GM19452 (cell line): ENCODE measurements around the gene ROMO1.
"Not testable (repeated sequence)": the region's sequence is repeated elsewhere in the genome, so short reads cannot be mapped to it uniquely, and the experiment has no call there.

Experiments used
- ATAC-seq: cut with Tn5 transposase; IDR thresholded peaks from one replicate; pipeline ENCODE4 v1.9.1; 2021; ENCODE audit not compliant: unreplicated experiment

The ROMO1 gene

DNA sequence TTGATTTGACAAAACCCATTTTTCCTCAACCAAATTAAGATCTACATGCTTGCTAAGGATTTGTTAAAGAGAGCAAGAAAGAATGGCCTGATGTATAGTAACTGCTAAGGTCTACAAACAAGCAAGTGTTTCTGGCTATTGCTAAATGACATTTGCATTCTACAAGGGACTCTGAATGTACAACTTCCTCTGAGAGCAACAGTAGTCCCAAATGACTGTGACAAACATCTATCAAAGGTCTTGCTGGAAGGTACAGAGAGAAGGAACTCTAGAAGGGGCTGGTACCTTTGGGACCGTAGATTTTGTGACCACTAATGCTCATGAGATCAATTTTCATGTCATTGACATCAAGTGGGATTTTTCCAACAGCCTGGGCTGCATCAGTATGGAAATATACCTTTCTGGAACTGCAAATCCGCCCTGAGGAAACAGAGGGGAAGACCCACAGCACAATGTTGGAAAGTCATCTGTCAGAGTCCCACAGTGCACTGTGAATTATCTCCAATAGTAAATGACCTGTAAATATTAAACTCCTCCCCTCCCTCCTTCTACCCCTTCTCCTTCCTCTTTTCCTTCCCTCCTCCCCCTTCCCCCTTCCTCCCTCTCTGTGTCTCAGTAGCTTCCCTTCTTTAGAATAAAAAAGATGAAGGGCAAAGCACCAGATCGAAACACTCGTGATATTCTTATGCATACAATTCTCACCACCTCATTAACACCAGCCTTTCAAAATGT, 18.6 kb upstream of the ROMO1 start:
- no peak for ATAC-seq

DNA sequence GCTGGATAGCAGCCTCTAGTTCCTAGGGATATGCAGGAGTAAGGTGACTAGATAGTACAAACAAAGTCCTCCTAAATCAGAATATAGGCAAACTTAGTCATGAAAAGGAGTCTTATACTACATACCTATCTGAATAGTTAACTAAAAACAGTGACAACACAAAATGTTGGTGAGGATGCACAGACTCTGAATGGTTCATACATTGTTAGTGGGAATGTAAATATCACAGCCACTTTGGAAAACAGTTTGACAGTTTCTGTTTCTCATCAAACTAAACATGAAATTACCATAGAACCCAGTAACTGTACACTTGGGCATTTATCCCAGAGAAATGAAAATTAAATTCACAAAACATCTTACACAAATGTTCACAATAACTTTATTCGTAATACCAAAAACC, 17.2 kb upstream of the ROMO1 start:
- ATAC-seq: no peak

DNA sequence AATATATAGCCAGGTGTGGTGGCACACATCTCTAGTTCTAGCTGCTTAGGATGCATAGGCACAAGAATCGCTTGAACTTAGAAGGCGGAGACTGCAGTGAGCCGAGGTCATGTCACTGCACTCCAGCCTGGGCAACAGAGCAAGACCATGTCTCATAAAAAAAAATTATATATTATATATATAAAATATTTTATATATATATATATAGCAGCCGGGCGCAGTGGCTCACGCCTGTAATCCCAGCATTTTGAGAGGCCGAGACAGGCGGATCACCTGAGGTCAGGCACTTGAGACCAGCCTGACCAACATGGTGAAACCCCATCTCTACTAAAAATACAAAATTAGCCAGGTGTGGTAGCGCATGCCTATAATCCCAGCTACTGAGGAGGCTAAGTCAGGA, 13.8 kb upstream of the ROMO1 start:
- not testable (repeated sequence) for ATAC-seq

DNA sequence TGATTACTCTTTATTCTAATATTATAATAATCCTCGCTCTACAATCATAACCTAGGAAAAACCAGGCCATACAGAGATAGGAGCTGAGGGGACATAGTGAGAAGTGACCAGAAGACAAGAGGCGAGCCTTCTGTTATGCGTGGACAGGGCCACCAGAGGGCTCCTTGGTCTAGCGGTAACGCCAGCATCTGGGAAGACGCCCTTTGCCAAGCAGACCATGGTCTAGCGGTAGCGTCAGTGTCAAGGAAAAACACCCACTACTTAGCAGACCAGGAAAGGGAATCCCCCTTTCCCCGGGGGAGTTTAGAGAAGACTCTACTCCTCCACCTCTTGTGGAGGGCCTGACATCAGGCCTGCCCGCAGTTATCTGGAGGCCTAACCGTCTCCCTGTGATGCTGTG, 12.3 kb upstream of the ROMO1 start:
- not testable (repeated sequence) for ATAC-seq

DNA sequence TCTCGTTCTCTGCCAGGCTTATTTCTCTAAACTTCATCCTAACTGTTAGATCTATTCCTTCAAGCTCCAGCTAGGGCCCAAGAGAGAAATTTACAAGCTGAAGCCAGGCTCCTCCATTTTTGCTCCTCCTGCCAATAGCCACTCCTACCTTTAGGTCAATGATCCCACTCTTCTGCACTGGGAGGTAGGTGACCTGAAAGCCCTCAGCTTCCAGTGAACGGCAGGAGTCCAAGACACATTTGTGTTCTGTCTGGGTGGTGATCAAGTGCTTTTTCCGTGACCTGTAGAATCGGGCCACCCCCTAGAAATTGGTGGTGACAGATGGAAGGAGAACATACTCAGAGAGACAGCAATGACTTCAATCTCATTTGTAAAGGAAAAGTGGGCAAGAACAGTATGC, 8.9 kb upstream of the ROMO1 start:
- ATAC-seq: no peak

DNA sequence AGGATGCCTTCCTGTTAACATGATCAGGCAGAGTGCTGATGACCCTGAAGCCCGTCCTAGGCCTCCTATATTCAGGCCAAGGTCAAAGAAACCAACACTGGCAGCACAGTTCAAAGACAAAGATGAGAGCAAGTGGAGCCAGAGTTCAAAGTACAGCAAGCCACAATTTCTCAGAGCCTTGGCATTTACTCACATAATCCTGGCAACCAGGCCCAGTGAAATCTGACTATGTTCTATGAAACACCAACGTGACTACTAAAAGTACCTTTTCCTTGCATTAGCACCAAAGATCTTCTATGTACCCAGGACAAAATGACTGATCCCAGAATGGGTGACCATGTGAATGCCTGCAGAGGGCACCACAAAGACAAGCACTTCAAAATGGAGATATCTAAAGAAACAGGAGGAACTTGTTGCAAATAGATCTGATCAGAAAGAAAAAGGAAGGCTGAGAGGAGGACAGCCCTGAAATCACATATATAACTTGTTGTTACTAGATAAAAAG, 3.9 kb upstream of the ROMO1 start:
- no peak for ATAC-seq

DNA sequence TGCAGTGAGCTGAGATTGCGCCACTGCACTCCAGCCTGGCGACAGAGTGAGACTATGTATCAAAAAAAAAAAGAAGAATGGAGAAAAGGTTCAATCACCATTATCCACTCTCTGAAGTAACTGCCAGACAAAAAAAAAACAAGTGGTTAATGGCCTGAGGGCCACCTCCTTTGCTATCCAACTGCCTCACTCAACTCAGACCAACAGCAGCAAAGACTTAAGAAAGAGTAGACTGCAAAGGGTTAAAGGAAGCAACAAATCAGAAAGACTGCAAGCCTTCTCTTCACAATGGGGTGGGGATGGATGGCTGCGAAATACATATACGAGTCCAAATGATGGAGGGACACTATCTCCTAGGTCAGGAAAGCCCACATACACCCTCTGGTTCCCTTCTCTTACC, 3.2 kb upstream of the ROMO1 start:
- no peak for ATAC-seq

DNA sequence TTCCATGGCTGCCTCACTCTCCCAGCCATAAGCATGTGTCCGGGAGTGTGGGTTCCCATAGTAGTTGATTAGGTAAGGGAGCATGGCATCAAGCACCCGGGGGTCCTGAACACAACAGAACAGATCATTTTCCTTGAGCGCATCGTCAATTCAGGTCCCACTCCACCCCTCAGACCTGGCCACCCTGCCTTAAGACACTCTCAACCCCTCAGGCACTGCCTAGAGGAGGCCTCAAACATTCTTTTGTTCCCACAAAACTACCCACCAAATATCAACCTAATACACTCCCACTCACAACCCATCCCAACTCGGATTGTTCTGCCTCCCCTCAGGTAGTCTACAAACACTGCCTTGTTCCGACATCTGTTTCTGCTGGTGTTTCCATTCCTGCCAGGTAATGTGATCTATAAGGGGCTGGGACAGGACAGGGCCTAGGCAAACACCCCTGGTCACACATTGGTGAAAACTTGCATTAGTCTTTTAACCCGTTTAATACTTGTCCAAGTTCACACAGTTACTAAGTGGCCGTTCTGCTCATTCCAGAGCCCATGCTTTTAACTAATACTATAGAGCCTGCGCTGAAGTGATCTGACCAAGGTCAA, 1.4 kb upstream of the ROMO1 start:
- ATAC-seq: no peak

DNA sequence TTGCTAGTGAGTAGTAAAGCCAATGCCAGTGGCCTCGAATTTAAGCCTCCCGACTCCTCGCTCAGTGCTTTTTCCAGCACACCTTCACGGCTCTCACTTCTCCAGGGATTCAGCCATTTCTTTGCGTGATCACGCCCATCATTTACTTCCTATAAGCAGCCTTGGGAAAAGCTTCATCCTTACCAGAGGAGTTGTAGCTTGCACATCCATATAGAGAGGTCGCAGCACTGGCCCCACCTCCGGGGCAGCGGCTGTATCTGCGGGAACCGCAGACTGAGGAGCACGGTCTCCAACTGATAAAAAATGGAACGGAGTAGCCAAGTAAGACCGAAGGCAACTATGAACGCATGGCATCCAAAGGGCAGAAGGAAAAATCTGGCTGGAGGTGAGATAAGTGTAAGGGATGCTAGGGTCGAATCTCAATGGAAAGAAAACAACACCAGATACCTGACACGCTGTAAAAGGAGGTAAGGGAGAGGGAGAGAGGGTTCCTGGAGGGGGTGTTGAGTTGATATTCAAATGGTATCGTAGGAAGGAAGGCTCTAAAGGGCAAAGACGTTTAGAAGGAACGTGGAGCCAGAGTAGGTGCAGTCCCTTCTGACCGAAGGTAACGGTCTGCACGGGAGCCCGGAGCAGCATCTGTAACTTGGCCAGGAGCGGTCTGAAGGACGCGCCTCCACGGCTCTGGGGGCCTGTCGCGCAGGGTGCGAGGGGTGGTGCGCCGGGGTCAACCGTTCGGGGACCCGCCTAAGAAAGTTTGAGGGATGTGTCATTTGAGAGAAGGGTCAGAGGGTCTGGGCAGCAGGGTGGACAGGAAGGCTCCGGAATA, 693 bp upstream of the ROMO1 start:
- ATAC-seq: peak; percentile 23

DNA sequence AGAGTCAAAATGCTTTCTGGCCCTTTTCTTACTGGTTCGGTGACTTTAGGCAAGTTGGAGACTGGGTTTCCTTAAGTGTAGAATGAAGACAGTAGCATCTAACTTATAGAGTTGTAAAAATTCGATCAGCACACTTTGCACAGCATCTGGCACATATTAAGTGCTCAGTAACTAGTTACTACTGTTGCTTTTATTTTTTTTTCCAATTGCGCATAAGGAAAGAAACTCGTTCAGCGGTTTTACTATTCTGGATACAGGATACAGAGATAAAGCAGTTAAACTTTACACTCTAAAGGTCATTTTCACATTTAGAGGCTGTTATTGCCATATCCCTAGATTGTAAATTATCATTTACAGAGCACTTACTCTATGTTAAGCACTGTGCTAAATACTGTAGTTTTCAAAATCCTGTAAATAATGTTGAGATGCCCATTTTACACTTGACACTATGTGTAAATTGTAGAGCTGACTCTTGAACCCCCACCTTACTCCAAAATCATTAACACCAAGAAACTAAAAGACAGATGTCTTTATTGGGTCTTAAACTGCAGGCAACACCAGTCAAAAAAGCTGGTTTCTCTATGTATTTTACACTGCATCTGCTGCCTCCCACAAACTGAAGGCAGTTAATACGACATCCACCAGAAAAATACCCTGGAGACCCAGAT, 886 bp downstream of the ROMO1 start:
- ATAC-seq: no peak

DNA sequence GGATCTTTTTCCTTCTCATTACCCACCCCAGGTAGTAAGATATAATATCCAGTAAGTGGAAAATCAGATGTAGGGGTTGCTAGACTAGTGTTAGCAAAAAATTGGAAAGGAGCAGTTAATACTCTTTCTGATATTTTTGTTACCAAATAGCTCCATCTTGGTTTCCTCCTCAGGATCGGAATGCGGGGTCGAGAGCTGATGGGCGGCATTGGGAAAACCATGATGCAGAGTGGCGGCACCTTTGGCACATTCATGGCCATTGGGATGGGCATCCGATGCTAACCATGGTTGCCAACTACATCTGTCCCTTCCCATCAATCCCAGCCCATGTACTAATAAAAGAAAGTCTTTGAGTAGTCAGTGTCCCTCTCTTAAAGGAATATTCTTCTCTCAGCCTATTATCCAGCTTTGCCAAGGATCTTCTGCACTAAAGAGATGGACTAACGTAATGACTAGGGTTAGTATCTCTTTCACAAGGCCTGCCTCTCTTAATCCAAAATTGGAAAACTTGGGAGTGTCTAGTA, 1.5 kb downstream of the ROMO1 start:
- ATAC-seq: no peak

DNA sequence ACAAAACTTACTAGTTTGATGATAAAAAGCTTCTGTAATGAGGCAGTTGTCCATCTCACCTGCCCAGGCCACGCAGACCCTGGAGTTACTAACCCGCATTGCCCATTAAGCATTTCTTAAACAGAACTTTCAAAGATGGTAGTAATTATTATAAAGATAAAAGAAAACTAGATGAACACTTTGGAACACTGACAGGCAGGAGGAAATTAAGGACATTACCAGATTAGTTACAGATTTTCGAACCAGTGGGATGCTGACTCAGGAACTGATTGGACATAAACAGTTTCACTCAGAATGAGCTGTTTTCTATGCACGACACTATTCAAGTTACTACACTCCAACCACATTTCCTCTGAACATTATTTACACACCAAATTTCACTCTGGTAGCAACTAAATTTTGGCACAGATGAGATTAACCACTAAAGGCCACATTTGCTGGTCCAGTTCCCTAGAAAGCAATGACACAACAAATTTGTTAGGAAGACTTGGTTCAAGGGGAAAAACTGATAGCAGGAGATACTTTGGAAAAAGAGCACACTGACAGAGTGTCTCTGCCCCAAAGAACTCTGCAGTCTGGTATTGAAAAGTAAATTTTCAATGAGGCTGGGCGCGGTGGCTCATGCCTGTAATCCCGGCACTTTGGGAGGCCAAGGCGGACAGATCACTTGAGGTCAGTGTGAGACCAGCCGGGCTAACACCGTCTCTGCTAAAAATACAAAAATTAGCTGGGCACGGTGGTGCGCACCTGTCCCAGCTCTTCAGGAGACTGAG, 3.0 kb downstream of the ROMO1 start:
- ATAC-seq: no peak

DNA sequence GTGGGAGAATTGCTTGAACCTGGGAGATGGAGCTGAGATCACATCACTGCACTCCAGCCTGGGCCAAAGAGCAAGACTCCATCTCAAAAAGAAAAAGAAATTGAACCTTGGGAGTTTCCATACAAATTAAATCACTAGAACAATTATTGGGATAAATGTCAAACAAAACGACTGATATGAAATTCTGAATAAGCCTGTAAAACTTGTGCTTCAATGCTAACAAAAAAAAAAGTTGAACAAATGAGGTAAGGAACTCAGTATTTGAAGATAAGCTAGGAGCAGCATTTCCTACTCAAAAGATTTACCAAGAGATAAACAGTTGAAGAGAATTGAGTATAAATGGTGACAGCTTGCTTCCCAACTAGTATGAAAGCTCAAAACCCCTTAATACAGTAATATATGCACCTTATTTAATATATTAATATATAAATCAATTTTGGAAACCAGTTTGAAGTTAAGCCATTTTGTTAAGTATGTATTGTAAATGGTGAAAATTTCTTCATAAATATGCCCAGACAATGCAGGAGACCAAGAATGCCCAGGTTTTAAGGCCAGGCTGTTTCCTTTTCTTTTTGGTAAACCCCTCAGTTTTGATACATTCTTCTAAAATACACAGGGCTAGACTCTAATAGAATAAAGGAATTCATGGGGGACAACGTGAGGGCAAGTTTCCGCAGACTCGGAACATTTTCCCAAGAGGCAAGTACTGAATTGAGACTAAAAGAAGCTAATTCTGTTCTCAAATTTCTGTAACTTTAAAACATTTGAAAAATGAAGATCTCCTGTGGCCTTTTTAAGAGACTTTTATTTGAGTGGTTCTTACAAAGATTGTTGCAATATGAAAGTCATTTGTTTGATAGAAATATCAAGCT, 3.9 kb downstream of the ROMO1 start:
- ATAC-seq: no peak

DNA sequence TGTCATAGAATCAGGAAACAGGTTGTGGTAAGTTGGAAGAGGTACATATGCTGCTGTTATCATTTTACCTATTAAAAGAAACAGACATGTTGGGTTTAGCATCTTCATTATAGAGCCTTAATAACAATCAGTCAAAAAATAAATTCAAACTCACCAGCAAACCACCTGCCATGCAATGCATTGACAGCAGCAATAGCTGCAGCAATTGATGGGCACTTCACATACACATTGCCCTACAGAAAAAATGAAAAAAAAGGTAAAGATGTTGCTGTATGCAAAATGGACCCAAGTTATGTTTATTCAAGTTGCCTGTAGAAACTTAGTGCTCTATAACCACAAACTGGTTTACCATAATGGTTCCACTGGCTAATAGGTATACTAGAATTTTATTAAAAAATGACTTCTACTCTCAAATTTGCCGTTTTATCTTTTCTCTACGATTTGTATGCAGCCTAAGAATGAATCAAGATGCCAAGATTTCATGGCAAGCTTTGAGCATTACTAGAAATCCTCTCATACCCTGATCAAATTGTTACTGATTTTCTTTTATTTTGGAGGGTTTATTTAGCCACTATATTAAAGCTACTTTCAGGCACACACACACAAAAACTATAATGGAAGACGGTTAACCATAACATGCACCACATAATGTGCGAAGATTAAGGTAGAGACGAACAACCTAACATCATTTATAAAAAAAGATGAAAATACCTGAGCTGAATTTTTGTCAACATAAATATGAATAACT, 5.5 kb downstream of the ROMO1 start:
- ATAC-seq: no peak

DNA sequence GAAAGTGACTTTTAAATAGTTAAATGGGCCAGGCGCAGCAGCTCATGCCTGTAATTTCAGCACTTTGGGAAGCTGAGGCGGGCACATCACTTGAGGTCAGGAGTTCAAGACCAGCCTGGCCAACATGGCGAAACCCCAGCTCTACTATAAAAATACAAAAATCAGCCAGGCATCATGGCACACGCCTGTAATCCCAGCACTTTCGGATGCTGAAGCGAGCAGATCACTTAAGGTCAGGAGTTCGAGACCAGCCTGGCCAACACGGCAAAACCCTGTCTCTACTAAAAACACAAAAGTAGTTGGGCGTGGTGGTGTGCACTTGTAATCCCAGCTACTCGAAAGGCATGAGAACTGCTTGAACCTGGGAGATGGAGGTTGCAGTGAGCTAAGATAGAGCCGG, 6.7 kb downstream of the ROMO1 start:
- ATAC-seq: not testable (repeated sequence)

DNA sequence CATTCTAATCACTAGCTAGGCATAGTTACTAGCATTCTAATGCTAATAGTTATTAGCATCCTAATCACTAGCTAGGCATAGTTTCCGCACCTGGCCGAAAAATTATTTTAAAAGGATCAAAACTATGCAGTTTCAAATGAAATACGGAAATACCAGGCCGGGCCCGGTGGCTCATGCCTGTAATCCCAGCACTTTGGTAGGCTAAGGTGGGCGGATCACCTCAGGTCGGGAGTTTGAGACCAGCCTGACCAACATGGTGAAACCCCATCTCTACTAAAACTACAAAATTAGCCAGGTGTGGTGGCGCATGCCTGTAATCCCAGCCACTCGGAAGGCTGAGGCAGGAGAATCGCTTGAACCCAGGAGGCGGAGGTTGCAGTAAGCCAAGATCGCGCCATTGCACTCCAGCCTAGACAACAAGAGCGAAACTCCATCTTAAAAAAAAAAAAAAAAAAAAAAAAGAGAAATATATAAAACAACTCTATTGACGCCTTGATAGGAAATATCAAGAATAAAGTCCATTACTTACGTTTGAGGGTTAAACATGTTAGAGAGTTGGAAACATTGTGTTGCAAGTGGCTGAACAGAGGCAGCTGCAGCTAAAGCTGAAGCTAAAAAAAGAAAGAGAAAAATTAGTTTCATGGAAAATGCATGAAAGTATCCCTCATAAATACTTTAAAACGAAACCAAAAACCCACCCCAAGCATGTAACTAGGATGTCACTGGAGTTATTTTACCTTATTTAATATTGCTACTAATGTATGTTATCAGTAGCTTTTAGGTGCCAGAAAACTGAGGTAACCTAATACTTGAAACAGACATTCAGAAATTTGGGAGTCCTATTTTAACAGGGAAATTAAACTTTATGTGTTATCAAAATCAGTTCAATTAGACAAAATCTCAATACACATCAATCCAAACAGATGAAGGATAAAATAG, 7.7 kb downstream of the ROMO1 start:
- not testable (repeated sequence) for ATAC-seq

DNA sequence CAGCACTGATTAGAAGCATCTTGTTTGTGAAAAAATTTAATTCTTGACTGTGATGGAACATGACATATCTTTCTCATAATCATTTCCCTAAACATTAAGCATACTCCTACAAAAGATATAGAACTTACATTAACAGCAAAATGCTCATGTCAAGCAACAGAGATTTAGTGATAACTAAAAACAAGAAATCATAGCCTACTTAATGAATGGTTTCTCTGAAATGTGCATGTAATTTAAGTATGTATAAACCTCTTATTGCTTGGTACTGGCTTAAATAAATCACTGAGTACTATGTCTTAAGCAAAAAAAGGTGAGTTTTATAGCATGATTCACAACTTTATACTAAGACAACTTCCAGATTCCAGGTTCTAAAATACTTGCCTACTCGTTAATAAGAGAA, 9.3 kb downstream of the ROMO1 start:
- ATAC-seq: no peak

DNA sequence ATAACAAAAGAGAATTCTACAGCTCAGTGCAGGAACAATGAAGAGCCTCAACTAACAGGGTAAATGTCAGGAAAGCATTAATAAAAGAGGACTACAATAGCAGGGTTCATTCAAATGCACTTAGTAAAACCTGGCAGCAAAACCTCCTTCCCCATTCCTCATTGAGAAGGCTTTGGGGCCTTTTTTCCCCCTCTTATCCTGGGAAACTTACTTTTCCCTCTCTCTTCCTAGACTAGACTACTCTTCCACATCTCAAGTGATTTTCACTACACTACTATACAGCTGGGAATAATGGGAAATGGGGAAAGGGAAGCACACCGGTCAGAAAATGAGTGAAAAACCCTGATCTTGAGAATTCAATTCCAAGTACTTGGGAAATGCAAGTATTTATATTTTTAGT, 10.1 kb downstream of the ROMO1 start:
- no peak for ATAC-seq
